GM19468 (cell line): Measurements from ENCODE around the gene DMAC2L.
A peak's percentile ranks its signal among the peaks of the same experiment; 100 is the strongest.
"Not testable (repeated sequence)": the region's sequence is repeated elsewhere in the genome, so short reads cannot be mapped to it uniquely, and the experiment has no call there.

Experiments
- ATAC-seq: cut with Tn5 transposase; IDR thresholded peaks from one replicate; pipeline ENCODE4 v1.9.1; 2021; ENCODE audit warnings: mild to moderate bottlenecking, moderate library complexity, moderate number of reproducible peaks; ENCODE audit not compliant: unreplicated experiment; ENCODE audit errors: extremely low read depth

Gene DMAC2L

GRCh38 chr14:50352584-50352983 lies 40.5 kb downstream of the DMAC2L start:
- ATAC-seq = no peak

GRCh38 chr14:50353126-50353525 lies 41.0 kb downstream of the DMAC2L start:
- no peak for ATAC-seq

GRCh38 chr14:50354527-50354926 lies 42.4 kb downstream of the DMAC2L start:
- ATAC-seq = no peak

- no peak for ATAC-seq
These were observed 43.6 kb downstream of the DMAC2L start for GRCh38 chr14:50355692-50356091.

- not testable (repeated sequence) for ATAC-seq
These were observed 44.2 kb downstream of the DMAC2L start for GRCh38 chr14:50356283-50356682.

GRCh38 chr14:50357124-50357523 lies 45.0 kb downstream of the DMAC2L start:
- no peak for ATAC-seq

GRCh38 chr14:50357753-50358395 lies 45.8 kb downstream of the DMAC2L start:
- no peak for ATAC-seq

- ATAC-seq = no peak
These were observed 47.5 kb downstream of the DMAC2L start for GRCh38 chr14:50359631-50360030.

GRCh38 chr14:50360093-50360492 lies 48.0 kb downstream of the DMAC2L start:
- no peak for ATAC-seq

- no peak for ATAC-seq
These were observed 48.7 kb downstream of the DMAC2L start for GRCh38 chr14:50360851-50361250.

GRCh38 chr14:50361473-50362403 lies 49.6 kb downstream of the DMAC2L start:
- ATAC-seq = not testable (repeated sequence)

GRCh38 chr14:50362764-50363713 lies 50.9 kb downstream of the DMAC2L start:
- no peak for ATAC-seq

- ATAC-seq = peak; percentile 92
These were observed 51.6 kb downstream of the DMAC2L start for GRCh38 chr14:50363714-50364111.

- no peak for ATAC-seq
These were observed 52.7 kb downstream of the DMAC2L start for GRCh38 chr14:50364792-50365191.

- ATAC-seq = not testable (repeated sequence)
These were observed 53.4 kb downstream of the DMAC2L start for GRCh38 chr14:50365572-50365971.

- no peak for ATAC-seq
These were observed 54.0 kb downstream of the DMAC2L start for GRCh38 chr14:50366115-50366514.

GRCh38 chr14:50366589-50366988 lies 54.5 kb downstream of the DMAC2L start:
- no peak for ATAC-seq

- no peak for ATAC-seq
These were observed 59.4 kb downstream of the DMAC2L start for GRCh38 chr14:50371546-50371945.

- no peak for ATAC-seq
These were observed 61.8 kb downstream of the DMAC2L start for GRCh38 chr14:50373959-50374358.

- no peak for ATAC-seq
These were observed 63.6 kb downstream of the DMAC2L start for GRCh38 chr14:50375760-50376159.
